GM18511 (cell line): Measurements from ENCODE around the gene DNAAF2.
"Not testable (repeated sequence)": the region's sequence is repeated elsewhere in the genome, so short reads cannot be mapped to it uniquely, and the experiment has no call there.

Experiments used
- ATAC-seq: cut with Tn5 transposase; IDR thresholded peaks from one replicate; pipeline ENCODE4 v1.9.1; 2021; ENCODE audit warnings: mild to moderate bottlenecking, moderate library complexity; ENCODE audit not compliant: unreplicated experiment

DNAAF2 gene

GRCh38 chr14:49584981-49585640 lies 49.9 kb downstream of the DNAAF2 start:
- not testable (repeated sequence) for ATAC-seq

- ATAC-seq = no peak
These were observed 51.0 kb downstream of the DNAAF2 start for GRCh38 chr14:49584058-49584457.

- no peak for ATAC-seq
These were observed 51.4 kb downstream of the DNAAF2 start for GRCh38 chr14:49583629-49584028.

- ATAC-seq = no peak
These were observed 52.7 kb downstream of the DNAAF2 start for GRCh38 chr14:49582113-49582977.

GRCh38 chr14:49581209-49582112 lies 53.6 kb downstream of the DNAAF2 start:
- no peak for ATAC-seq

GRCh38 chr14:49579841-49580240 lies 55.2 kb downstream of the DNAAF2 start:
- ATAC-seq = no peak

- no peak for ATAC-seq
These were observed 56.9 kb downstream of the DNAAF2 start for GRCh38 chr14:49578141-49578540.
